ENCODE results near the gene CEP85L.

DNA sequence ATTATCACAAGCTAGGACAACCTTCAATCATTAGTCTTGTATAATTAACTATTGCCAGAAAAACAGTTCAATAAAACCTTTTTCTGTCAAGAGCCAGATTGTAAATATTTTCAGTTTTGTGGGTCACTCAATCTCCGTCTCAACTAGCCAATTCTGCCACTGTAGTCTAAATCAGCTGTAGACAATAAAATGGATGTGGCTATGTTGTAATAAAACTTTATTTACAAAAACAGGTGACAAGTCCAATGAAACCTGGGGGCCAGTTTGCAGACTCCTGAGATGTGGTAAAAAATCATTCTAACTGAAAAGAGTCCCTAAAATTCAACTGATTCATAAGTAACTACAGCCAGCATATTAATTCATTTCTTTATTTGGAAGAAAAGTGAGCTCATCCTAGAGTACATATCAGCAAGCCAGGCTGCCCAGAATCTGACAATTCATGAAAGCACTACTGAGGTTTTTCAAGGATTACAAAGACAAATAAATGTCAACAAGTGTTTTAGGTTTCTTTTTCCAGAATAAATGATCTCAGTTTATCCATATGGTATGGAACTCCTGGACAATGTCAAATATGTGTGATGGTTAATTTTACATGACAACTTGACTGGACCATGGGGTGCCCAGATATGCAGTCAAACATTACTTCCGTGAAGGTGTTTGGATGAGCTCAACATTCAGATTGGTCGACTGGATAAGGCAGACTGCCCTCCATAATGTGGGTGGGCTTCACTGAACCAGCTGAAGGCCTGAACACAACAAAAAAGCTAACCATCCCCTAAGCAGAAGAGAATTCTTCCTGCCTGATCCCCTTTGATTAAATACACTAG, 15.3 kb downstream of the CEP85L start:
- TF ChIP-seq, protein P1, sequence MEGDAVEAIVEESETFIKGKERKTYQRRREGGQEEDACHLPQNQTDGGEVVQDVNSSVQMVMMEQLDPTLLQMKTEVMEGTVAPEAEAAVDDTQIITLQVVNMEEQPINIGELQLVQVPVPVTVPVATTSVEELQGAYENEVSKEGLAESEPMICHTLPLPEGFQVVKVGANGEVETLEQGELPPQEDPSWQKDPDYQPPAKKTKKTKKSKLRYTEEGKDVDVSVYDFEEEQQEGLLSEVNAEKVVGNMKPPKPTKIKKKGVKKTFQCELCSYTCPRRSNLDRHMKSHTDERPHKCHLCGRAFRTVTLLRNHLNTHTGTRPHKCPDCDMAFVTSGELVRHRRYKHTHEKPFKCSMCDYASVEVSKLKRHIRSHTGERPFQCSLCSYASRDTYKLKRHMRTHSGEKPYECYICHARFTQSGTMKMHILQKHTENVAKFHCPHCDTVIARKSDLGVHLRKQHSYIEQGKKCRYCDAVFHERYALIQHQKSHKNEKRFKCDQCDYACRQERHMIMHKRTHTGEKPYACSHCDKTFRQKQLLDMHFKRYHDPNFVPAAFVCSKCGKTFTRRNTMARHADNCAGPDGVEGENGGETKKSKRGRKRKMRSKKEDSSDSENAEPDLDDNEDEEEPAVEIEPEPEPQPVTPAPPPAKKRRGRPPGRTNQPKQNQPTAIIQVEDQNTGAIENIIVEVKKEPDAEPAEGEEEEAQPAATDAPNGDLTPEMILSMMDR (IDR thresholded peaks at IDR 0.05), result no peak
- no peak for TF ChIP-seq POLR2A (IDR thresholded peaks at IDR 0.05)
- TF ChIP-seq POLR2AphosphoS5 (IDR thresholded peaks at IDR 0.05), result no peak
- TF ChIP-seq EP300 (IDR thresholded peaks at IDR 0.05), result no peak

All from gastroesophageal sphincter (tissue), 3 donors.